ENCODE data around the gene ZFYVE26.

- TF ChIP-seq CTCF (IDR thresholded peaks at IDR 0.05) (no peak), POLR2A (IDR thresholded peaks at IDR 0.05) (no peak)
These were observed 72.3 kb downstream of the ZFYVE26 start for GRCh38 chr14:67744046-67744445.

Data from body of pancreas (tissue), 4 donors.